ENCODE measurements around the gene PKP4. TPM values are rescaled to one million over a fixed set of nuclear protein-coding genes. Genes with fewer than 3 reads are reported as not detected.
A peak's percentile ranks its signal among the peaks of the same experiment; 100 is the strongest.

Gene PKP4
- total RNA-seq, 2 donors from 2014 or later = 90.5 to 102 TPM

GRCh38 chr2:158666969-158667368 is 210.2 kb downstream of the PKP4 start:
- no peak overlapping the region for H3K9ac ChIP-seq (ENCODE audit: extremely low read depth, low read length, poor library complexity, severe bottlenecking)
- 96 to 100% methylated on average over 6 to 8 of the region's 8 CpGs for WGBS, 2 experiments (ENCODE audit: insufficient coverage in 1 of 2, insufficient read length in 1 of 2)
- no peaks in the 10 kb centered on the region for H3K4me1 Mint-ChIP-seq

GRCh38 chr2:158667586-158667985 is 210.8 kb downstream of the PKP4 start:
- Histone ChIP-seq H3K4me3 (ENCODE audit: low read length) (no peak overlapping the region), H3K4me1 (ENCODE audit: control insufficient read depth, insufficient read depth, low read length) (no peaks in the 10 kb centered on the region), H3K9ac (ENCODE audit: extremely low read depth, low read length, poor library complexity, severe bottlenecking) (no peak overlapping the region), H3K9me3 (ENCODE audit: control insufficient read depth, low read length) (no peaks in the 10 kb centered on the region), H3K36me3 (ENCODE audit: control insufficient read depth, insufficient read depth, low read length) (peaks cover 82% of the 10 kb centered on the region), H3K27ac (ENCODE audit: low read depth, low read length) (peak overlapping the region; percentile 13), H3K27me3 (ENCODE audit: control insufficient read depth, insufficient read depth, low read length, poor library complexity, severe bottlenecking) (no peaks in the 10 kb centered on the region)
- H3K27me3 Mint-ChIP-seq (ENCODE audit: insufficient read depth) = no peaks in the 10 kb centered on the region
- TF ChIP-seq, protein P1, sequence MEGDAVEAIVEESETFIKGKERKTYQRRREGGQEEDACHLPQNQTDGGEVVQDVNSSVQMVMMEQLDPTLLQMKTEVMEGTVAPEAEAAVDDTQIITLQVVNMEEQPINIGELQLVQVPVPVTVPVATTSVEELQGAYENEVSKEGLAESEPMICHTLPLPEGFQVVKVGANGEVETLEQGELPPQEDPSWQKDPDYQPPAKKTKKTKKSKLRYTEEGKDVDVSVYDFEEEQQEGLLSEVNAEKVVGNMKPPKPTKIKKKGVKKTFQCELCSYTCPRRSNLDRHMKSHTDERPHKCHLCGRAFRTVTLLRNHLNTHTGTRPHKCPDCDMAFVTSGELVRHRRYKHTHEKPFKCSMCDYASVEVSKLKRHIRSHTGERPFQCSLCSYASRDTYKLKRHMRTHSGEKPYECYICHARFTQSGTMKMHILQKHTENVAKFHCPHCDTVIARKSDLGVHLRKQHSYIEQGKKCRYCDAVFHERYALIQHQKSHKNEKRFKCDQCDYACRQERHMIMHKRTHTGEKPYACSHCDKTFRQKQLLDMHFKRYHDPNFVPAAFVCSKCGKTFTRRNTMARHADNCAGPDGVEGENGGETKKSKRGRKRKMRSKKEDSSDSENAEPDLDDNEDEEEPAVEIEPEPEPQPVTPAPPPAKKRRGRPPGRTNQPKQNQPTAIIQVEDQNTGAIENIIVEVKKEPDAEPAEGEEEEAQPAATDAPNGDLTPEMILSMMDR (conservative IDR thresholded peaks at IDR 0.05) = no peak
- peak overlapping the region; percentile 15 for H3K27ac Mint-ChIP-seq
- no peak overlapping the region for H3K4me3 Mint-ChIP-seq
- H3K9me3 Mint-ChIP-seq = no peaks in the 10 kb centered on the region
- peaks cover 53% of the 10 kb centered on the region for H3K36me3 Mint-ChIP-seq (ENCODE audit: low read depth)
- DNase-seq = no peak
- H3K4me1 Mint-ChIP-seq = no peaks in the 10 kb centered on the region
- WGBS, 2 experiments (ENCODE audit: insufficient coverage in 1 of 2, insufficient read length in 1 of 2) = 88 to 100% methylated on average over 3 to 4 of the region's 4 CpGs

More at GRCh38 chr2:158666969-158667368, 210.2 kb downstream of the PKP4 start:
- TF ChIP-seq, protein P1 (conservative IDR thresholded peaks at IDR 0.05) = no peak
- H3K36me3 Mint-ChIP-seq (ENCODE audit: low read depth) = peaks cover 53% of the 10 kb centered on the region
- H3K4me3 Mint-ChIP-seq = no peak overlapping the region
- Histone ChIP-seq H3K27me3 (ENCODE audit: control insufficient read depth, insufficient read depth, low read length, poor library complexity, severe bottlenecking) (no peaks in the 10 kb centered on the region), H3K36me3 (ENCODE audit: control insufficient read depth, insufficient read depth, low read length) (peaks cover 88% of the 10 kb centered on the region), H3K4me1 (ENCODE audit: control insufficient read depth, insufficient read depth, low read length) (no peaks in the 10 kb centered on the region), H3K4me3 (ENCODE audit: low read length) (no peak overlapping the region), H3K9me3 (ENCODE audit: control insufficient read depth, low read length) (no peaks in the 10 kb centered on the region), H3K27ac (ENCODE audit: low read depth, low read length) (no peak overlapping the region)
- no peak for DNase-seq
- no peaks in the 10 kb centered on the region for H3K27me3 Mint-ChIP-seq (ENCODE audit: insufficient read depth)
- H3K27ac Mint-ChIP-seq = no peak overlapping the region
- H3K9me3 Mint-ChIP-seq = no peaks in the 10 kb centered on the region

- Mint-ChIP-seq H3K4me1 (no peaks in the 10 kb centered on the region), H3K27ac (peak overlapping the region; percentile 5), H3K36me3 (ENCODE audit: low read depth) (peaks cover 56% of the 10 kb centered on the region), H3K9me3 (no peaks in the 10 kb centered on the region), H3K4me3 (no peak overlapping the region), H3K27me3 (ENCODE audit: insufficient read depth) (no peaks in the 10 kb centered on the region)
- Histone ChIP-seq H3K9ac (ENCODE audit: extremely low read depth, low read length, poor library complexity, severe bottlenecking) (no peak overlapping the region), H3K36me3 (ENCODE audit: control insufficient read depth, insufficient read depth, low read length) (peaks cover 76% of the 10 kb centered on the region), H3K27ac (ENCODE audit: low read depth, low read length) (peak overlapping the region; percentile 13), H3K4me3 (ENCODE audit: low read length) (no peak overlapping the region), H3K27me3 (ENCODE audit: control insufficient read depth, insufficient read depth, low read length, poor library complexity, severe bottlenecking) (no peaks in the 10 kb centered on the region), H3K9me3 (ENCODE audit: control insufficient read depth, low read length) (no peaks in the 10 kb centered on the region), H3K4me1 (ENCODE audit: control insufficient read depth, insufficient read depth, low read length) (no peaks in the 10 kb centered on the region)
- no peak for DNase-seq
- TF ChIP-seq, protein P1 (conservative IDR thresholded peaks at IDR 0.05) = no peak
- WGBS, 2 experiments (ENCODE audit: insufficient coverage in 1 of 2, insufficient read length in 1 of 2) = 91 to 95% methylated on average over 4 to 5 of the region's 5 CpGs
Observed at GRCh38 chr2:158668001-158668765, 211.4 kb downstream of the PKP4 start.

All from endodermal cell (in vitro differentiated cells).